ENCODE results near the gene RNF31.
"Not testable (repeated sequence)": the region's sequence is repeated elsewhere in the genome, so short reads cannot be mapped to it uniquely, and the experiment has no call there.

Gene RNF31

DNA sequence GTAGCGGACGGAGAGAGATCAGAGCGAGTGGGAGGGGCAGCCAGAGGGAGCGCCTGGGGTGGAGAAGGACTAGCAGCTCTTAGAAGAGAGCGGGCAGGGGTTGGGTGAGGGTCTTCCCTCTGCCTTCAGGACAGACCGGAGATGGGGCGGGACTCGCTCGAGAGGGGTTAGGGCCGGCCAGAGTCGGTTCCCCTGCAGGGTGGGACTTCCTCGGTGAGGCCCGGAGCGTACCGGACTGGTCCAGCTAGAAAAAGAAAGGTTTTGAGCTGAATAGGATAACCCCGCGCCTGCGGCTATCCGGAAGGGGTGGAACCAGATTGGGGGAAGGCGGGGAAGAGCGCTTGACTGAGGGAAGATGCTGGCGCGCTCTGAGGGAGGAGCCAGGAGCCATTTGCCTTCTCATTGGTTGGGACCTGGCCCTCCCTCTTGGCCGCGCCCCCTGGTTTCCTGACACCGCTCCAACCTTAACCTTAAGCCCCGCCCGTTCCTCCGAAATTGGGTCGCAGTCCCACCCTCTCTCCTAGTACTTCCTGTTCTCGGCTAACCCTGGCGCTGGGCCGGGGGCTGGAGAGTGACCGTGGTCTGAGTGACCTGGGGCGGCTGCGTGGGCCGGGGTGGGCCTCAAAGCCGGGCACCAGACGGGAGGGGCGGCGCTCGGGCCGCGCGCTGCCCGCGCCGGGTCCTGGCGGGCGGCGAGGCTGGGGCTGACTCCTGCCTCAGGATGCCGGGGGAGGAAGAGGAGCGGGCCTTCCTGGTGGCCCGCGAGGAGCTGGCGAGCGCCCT lies at the start of gene RNF31:
Gene RNF31 (plus strand): TSS at position 521 of the 783 bp plus-strand sequence. CDS start 201 bp downstream, at position 722.
- peak; percentile 97 for DNase-seq

DNA sequence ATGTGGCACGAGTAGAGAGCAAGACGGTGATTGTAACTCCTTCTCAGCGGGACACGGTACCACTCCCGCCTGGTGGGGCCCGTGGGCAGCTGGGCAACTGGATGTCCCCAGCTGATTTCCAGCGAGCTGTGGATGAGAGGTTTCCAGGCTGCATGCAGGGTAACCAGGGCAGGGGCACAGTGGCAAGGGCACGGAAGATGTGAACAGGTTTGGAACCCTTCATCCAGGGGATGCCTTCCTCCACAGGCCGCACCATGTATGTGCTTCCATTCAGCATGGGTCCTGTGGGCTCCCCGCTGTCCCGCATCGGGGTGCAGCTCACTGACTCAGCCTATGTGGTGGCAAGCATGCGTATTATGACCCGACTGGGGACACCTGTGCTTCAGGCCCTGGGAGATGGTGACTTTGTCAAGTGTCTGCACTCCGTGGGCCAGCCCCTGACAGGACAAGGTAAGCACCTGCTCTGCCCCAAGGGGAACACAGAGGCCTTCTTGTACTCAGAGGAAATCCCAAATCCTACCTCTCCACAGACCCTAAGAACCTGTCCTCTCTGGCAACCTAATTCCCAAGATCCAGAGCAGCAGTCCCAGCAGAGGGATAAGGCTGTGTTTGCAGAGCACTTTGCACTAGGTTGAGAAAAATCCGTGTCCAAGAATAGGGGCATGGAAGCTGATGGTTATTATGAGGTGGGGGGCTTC lies 48.9 kb upstream of the RNF31 start:
- DNase-seq, result no peak

DNA sequence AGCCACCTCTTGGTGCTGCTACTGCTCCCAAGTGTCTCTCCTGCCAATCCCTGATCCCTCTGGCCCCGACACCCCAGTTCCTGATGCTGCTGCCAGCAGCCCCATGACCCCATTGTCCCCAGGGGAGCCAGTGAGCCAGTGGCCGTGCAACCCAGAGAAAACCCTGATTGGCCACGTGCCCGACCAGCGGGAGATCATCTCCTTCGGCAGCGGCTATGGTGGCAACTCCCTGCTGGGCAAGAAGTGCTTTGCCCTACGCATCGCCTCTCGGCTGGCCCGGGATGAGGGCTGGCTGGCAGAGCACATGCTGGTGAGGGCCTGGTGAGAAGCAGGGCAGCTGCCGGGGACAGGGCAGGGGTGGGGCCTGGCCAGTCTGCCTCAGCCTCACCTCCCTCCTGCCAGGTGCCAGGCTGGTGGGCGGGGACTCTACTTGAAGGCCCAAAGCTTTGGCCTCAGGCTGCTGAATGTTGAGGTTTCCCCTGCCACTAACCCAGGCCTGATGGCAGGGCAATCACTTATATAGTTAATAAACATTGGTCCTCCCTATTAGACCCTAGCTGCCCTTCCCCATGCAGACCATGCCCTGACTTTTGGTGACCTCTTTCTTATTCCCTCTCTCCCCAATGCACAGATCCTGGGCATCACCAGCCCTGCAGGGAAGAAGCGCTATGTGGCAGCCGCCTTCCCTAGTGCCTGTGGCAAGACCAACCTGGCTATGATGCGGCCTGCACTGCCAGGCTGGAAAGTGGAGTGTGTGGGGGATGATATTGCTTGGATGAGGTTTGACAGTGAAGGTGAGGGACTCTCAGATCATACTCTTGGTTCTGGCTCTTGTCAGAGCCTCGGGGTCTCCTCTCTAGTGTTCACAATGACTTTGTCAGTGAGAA lies 48.1 kb upstream of the RNF31 start:
- no peak for DNase-seq

DNA sequence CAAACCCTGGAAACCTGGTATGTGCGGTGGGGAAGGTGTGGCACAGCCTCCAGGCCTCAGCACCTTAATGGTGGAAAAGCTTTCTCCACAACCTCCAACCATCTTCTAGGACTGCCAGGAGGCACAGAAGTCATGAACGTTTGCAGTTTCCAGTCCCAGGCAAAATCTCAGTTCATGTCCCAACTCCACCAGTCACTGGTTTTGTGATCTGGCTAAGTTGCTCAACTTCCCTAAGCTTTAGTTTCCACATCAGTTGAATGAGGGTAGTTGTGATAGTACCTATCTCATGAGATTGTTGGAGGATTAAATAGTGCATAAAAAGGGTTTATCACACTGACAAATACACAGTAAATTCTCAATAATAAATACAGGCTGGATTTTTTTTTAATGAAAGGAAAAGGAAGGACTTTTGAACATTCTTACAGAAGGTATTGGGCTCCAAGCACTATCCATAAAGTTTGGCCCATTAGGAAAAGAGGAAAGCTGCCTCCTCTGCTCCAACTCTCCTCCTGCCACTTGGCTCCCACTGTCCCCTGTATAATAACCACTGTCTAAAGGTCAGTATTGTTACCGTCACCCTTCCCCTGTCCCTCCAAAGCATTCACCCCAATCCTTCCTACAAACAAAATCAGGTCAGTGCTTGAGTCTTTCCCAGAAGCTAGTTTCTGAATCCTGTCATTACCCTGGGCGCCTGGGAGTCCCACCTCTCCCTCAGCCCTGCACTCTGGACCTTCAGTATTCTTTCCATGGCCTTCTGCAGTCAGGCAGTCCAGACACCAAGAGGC lies 46.9 kb upstream of the RNF31 start:
- DNase-seq, result no peak

DNA sequence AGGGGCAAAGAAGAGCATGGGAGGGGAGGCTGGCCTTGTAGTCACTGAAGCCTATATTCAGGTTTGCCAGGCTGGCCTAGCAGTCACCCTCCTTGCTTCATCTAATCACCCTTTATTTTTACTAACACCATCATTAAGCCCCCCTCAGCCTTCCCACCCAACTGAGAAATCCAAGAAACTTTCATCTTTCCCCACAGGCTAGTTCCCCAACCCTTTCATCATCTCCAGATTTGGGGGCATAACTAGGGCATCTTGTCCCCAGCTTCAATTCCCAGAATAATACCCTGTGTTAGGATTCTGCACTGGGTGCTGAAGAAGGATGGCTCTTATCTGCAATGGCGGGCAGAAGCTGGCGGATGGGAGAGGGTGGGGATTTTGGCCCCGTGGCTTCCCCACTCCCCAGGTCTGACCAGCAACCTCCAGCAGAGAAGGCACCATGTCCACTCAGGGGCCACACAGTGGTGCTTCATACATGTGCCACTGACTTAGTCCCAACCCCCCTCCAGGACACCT lies 46.3 kb upstream of the RNF31 start:
- no peak for DNase-seq

DNA sequence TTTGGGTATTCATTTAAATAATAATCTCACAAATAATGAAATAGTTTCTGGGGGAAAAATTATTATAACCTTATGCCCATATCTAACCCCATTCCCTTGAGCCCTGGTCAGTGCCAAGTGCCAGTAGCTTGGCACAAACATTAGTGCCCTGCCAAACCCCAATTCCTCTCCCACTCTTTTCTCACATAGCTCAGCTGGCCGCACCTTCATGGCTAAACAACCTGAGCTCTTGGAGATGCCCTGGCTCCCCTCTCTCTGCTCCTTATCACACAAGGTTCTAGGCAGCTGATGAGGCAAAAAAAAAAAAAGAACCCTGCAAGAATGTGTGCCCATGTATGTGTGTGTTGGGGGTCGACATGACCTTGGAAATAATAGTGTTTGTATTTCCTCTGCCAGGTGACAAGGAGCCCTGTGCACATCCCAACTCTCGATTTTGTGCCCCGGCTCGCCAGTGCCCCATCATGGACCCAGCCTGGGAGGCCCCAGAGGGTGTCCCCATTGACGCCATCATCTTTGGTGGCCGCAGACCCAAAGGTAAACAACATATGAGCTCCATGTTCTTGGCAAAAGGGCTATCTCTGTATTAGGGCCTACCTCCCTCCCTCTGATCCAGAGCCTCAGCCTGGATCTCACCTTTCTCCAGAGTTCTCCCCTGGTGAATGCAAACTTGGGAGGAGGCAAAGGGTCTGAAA lies 44.8 kb upstream of the RNF31 start:
- DNase-seq, result no peak

DNA sequence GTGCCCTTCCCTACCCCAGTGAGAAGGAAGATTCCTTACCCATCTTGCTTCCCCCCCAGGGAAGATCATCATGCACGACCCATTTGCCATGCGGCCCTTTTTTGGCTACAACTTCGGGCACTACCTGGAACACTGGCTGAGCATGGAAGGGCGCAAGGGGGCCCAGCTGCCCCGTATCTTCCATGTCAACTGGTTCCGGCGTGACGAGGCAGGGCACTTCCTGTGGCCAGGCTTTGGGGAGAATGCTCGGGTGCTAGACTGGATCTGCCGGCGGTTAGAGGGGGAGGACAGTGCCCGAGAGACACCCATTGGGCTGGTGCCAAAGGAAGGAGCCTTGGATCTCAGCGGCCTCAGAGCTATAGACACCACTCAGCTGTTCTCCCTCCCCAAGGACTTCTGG lies 43.8 kb upstream of the RNF31 start:
- no peak for DNase-seq

DNA sequence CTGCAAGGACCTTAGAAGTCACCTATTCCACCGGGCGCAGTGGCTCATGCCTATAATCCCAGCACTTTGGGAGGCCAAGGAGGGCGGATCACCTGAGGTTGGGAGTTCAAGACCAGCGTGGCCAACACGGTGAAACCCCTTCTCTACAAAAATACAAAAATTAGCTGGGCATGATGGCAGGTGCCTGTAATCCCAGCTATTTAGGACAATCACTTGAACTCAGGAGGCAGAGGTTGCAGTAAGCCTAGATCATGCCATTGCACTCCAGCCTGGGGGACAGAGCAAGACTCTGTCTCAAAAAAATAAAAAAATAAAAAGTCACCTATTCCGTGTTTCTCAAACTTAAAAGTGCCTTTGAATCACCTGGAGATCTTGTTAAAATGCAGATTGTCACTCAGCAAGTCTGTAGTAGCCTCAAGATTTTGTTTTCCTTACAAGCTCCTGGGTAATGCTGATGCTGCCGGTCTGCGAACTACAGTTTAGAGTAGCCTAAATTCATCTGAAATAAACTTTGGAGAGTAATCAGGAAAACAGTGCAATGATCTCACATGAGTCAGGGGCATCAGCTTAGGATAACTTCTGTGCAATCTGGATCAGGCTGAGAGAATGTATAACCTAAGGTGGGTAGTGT lies 41.6 kb upstream of the RNF31 start:
- not testable (repeated sequence) for DNase-seq

DNA sequence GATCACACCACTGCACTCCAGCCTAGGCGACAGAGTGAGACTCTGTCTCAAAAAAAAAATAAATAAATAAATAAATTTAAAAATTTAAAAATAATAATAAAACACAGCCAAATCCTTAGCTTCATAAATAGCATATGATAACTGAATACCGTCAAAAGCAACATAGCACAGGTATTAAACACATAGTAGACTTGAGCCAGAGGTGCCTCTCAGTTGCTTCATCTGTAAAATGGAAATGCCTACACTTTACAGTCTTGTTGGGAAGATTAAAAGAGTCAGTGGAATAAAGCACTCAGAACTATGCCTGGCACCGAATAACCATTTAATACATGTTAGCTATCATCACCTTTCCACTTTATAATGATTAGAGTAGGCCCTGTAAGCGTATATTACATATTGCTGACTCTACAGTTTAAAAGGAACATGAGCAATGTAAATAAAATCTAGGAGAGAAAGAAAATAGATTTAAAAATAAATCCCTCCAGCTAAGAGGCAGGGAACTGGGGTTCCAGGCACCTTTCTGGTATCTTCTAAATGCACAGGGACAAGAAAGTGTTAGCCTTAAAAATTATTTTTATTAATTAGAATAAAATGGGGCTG lies 40.5 kb upstream of the RNF31 start:
- no peak for DNase-seq

DNA sequence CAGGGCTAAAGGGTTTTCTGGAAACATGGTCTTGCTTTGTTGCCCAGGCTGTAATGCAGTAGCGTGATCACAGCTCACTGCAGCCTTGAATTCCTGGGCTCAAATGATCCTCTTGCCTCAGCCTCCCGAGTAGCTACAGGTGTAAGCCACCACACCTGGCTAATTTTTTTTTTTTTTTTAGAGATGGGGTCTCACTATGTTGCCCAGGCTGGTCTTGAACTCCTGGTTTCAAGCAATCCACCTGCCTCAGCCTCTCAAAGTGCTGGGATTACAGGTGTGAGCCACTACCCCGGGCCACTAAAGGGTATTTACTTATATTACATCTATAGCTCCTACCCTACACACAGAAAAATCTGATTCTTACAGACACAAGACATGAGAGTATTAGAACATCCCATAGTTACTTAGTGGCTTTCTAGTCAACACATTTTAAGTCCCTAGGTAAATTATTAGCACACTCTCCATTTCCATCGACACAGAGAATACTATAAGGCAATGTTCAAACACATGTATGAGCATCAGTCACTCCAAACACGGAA lies 38.9 kb upstream of the RNF31 start:
- no peak for DNase-seq

DNA sequence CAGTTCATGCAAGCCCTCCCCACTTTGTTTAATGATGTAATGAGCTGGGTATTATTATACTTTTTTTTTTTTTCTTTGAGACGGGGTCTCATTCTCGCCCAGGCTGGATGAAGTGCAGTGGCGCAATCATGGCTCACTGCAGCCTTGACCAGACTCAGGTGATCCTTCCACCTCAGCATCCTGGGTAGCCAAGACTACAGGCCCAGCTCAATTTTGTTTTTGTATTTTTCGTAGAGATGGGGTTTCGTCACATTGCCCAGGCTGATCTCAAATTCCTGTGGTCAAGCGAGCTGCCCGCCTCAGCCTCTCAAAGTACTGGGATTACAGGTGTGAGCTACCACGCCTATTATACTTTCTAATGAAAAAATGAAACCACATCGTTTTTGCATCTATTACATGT lies 37.2 kb upstream of the RNF31 start:
- DNase-seq, result no peak

DNA sequence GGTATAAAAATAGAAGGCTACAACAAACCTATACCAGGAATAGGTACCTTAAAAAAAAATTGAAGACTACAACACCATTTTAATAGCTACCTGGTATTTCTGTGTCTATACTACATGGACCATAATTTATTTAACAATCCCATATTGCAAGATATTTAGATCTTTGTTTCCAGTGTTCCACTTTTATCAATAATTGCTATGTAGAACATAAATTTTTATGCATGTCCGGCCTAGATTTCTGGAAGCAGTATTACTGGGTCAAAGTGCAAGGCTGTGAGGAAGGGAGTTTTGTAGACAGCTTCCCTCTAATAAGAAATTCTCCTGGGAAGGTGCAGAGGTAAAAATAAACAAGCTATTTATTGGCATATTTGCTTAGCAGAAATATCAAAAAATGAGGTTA lies 36.8 kb upstream of the RNF31 start:
- DNase-seq, result no peak

DNA sequence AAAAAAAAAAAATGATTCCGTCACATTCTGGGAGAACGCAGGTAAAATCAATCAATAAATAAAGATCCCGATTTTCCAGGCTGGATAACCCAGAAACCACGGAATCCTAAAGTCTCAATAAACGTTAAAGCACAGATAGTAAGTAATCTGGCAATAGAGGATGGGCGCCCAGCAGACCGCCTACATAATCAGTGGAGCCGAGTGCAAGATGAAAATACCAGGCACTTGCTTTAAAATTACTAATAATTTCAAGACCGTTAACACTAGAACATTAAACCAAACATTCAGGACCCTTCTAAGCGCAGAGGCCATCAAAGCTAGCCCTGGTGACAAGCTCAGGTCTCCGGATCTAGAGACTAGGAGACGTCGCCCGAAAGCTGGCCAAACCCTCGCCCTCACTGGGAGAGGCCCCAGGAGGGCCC lies 33.9 kb upstream of the RNF31 start:
- no peak for DNase-seq

DNA sequence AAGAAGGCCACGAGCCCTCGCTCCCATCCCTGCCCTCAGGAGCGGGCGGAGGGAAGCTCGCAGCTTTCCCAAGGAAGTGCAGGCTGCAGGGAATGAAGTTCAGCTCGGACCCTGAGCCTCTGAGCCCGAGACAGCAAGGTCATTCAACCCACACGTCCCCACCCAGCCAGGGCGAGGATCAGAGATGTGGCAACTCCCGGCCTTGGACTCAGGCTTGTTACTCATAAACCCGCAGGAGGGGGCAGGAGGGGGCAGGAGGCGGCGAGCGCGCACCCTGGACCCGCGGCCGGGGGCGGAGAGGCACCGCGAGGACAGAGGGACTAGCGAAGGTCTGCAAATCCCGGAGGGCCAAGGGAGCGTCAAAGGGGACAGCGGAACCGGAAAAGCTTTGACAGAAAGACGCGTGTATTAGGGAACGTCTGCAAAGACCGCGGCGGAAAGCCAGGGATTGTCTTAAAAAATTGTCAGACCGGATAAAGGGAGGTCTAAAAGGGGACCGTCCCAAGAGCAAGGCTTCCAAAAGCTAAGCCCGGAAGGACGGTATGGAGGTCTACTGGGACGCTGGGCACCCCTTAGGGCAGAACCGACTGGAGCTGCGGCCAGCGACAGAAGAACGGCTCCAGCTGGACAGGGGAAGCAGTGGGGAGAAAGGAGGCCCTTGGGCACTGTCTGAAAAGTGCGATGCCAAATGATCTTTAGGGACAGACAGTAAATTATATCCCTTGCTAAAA lies 33.3 kb upstream of the RNF31 start:
- DNase-seq, result peak; percentile 80

DNA sequence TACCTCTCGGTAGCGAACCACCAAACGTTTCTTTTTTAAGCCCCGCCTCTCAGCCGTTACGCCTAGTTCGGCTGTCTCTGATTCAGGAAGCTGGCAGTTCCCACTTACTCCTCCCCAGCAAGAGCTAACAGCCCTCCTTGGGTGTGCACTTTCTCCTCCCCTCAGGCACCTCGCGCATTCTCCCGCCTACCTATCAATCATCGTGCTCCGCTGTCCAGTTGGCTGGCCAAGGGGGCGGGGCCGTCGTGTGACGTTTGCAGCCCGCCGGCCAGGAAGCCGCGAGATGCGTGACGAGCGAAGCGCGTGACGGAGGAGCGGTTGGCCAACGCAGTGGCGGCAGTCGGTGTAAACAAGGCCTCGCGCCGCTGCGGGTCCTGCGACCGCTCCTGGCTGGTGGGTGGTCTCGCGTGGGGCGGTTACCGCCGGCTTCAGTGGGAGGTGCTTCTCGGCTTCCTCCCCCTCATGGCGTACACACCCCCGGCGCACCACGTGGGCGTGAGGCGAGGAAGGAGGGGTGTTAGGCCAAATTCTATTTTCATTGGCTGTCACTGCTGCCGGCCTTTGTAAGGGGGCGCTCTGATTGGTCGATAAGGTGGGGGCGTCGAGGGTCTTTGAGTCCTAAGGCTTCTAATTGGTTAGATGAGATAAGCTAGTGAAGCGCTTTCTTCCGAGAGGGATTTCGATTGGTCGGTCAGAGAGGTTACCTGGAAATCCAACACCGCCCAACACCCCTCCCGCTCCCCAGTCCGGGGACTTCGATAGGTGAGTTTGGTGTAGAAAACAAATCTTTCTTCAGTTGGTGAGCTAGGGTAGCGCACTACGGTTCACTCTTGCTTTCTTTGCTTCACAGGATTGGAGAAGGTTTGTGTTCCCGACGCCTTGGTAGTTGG lies 32.5 kb upstream of the RNF31 start, which contains the start of the genes DCAF11 and NRL:
Gene DCAF11 (plus strand): TSS at position 246 of the 890 bp plus-strand sequence. CDS start 818 bp downstream, outside the sequence.
Gene NRL (minus strand): TSS at position 418 of the 890 bp plus-strand sequence. CDS start 32,101 bp downstream, outside the sequence.
- DNase-seq, result peak; percentile 100

DNA sequence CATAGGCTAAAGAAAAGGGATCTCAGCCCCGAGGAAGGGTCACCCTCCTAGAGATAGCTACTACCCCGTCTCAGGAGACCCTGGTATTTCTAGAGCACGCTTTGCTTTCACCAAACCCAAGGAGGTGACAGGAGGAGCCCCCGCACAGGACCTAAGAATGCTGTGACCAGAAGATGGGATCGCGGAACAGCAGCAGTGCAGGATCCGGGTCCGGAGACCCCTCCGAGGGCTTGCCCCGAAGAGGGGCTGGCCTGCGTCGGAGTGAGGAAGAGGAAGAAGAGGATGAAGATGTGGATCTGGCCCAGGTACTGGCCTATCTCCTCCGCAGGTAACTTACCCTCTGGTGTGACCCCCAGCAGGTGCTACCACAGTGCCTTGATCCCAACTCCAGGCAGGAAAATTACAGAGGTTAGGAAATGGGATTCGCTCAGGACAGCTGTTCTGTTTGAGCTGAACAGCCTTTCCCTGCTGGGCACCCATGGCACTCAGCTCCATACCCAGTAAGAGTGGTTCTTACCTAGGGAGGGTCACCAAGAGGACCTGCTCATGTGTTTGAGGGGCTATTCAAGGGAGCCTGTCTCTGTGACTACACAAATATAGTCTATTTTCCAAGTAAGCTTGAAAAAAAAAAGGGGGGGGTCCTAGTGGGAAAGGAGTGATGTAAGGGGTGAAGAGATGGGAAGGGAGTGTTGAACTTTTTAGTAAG lies 31.7 kb upstream of the RNF31 start:
- DNase-seq, result no peak

DNA sequence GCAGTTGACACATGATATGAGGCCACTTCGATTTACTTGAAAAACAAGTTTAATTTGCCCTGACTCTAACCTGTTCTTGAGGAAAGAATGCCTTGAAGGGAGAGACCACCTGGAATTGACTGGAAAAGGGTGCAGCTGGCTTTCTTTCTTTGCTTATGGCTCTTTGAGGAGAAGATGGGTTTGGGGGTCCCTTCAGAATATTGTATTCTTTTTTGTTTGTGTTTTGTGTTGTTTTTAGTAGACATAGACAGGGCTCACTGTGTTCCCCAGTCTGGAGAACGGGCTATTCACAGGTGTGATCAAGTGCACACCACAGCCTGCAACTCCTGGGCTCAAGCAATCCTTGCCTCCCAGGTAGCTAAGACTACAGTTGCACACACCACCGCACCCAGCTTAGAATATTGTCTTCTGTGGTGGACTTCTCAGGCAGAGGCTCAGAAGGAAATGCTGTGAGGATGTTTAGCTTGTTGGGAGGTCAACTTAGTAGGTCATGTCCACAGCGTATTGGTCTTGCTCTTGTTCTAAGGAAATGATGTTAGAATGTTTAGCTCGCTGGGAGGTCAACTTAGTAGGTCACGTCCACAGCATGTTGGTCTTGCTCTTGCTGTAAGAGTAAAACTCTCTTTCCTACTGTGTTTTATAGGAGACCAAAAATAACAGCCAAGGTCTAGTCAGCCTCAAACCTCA lies 31.0 kb upstream of the RNF31 start:
- no peak for DNase-seq
